Measurements from ENCODE around the gene ASRGL1. TPM values are rescaled to one million over a fixed set of nuclear protein-coding genes. Genes with fewer than 3 reads are reported as not detected.

The ASRGL1 gene
- total RNA-seq, 1 experiment from 2014 or later: 37.7 TPM

GRCh38 chr11:62430425-62430824 is 93.2 kb downstream of the ASRGL1 start:
- Histone ChIP-seq H3K4me3 (ENCODE audit: low read depth, low read length, poor library complexity, severe bottlenecking) (no peak overlapping the region), H3K27me3 (replicated peaks; ENCODE audit: insufficient read depth, low read depth, low read length, poor library complexity) (no peaks in the 10 kb centered on the region), H3K4me1 (ENCODE audit: insufficient read depth, low read length, poor library complexity, severe bottlenecking) (no peaks in the 10 kb centered on the region), H3K36me3 (ENCODE audit: insufficient read depth, low read length, poor library complexity, severe bottlenecking) (no peaks in the 10 kb centered on the region), H3K9me3 (ENCODE audit: low read depth, low read length, poor library complexity, severe bottlenecking) (no peaks in the 10 kb centered on the region), H3K27ac (ENCODE audit: low read depth, low read length, poor library complexity, severe bottlenecking) (no peak overlapping the region)
- BruUV-seq (replicated peaks): no TSS peak
- DNase-seq (ENCODE audit: low spot score): no peak
- ChIA-PET POLR2A (ENCODE audit: low non-redundant PET) (no interaction called here), CTCF (no interaction called here)
- TF ChIP-seq EZH2 (IDR thresholded peaks at IDR 0.05; ENCODE audit: borderline replicate concordance, low read depth, low read length, poor library complexity, severe bottlenecking): no peak
- no peak for TF ChIP-seq CTCF (conservative IDR thresholded peaks at IDR 0.05; ENCODE audit: low read depth, low read length)
- intact Hi-C loops (cut with micrococcal nuclease; ENCODE audit: unreplicated experiment): no loop called here

- intact Hi-C loops (cut with micrococcal nuclease; ENCODE audit: unreplicated experiment): no loop called here
- no peaks in the 10 kb centered on the region for H3K27me3 ChIP-seq (replicated peaks; ENCODE audit: insufficient read depth, low read depth, low read length, poor library complexity)
- H3K4me3 ChIP-seq (ENCODE audit: low read depth, low read length, poor library complexity, severe bottlenecking): no peak overlapping the region
- ChIA-PET CTCF (no interaction called here), POLR2A (ENCODE audit: low non-redundant PET) (no interaction called here)
- DNase-seq (ENCODE audit: low spot score): no peak
- BruUV-seq (replicated peaks): no TSS peak
- H3K27ac ChIP-seq (ENCODE audit: low read depth, low read length, poor library complexity, severe bottlenecking): no peak overlapping the region
- TF ChIP-seq EZH2 (IDR thresholded peaks at IDR 0.05; ENCODE audit: borderline replicate concordance, low read depth, low read length, poor library complexity, severe bottlenecking) (no peak), CTCF (conservative IDR thresholded peaks at IDR 0.05; ENCODE audit: low read depth, low read length) (no peak)
- no peaks in the 10 kb centered on the region for H3K4me1 ChIP-seq (ENCODE audit: insufficient read depth, low read length, poor library complexity, severe bottlenecking)
- H3K36me3 ChIP-seq (ENCODE audit: insufficient read depth, low read length, poor library complexity, severe bottlenecking): no peaks in the 10 kb centered on the region
- H3K9me3 ChIP-seq (ENCODE audit: low read depth, low read length, poor library complexity, severe bottlenecking): no peaks in the 10 kb centered on the region
These were observed 94.1 kb downstream of the ASRGL1 start for GRCh38 chr11:62431171-62431901.

- Histone ChIP-seq H3K4me1 (ENCODE audit: insufficient read depth, low read length, poor library complexity, severe bottlenecking) (no peaks in the 10 kb centered on the region), H3K9me3 (ENCODE audit: low read depth, low read length, poor library complexity, severe bottlenecking) (no peaks in the 10 kb centered on the region), H3K27me3 (replicated peaks; ENCODE audit: insufficient read depth, low read depth, low read length, poor library complexity) (no peaks in the 10 kb centered on the region), H3K27ac (ENCODE audit: low read depth, low read length, poor library complexity, severe bottlenecking) (no peak overlapping the region), H3K4me3 (ENCODE audit: low read depth, low read length, poor library complexity, severe bottlenecking) (no peak overlapping the region), H3K36me3 (ENCODE audit: insufficient read depth, low read length, poor library complexity, severe bottlenecking) (no peaks in the 10 kb centered on the region)
- ChIA-PET CTCF (no interaction called here), POLR2A (ENCODE audit: low non-redundant PET) (no interaction called here)
- TF ChIP-seq EZH2 (IDR thresholded peaks at IDR 0.05; ENCODE audit: borderline replicate concordance, low read depth, low read length, poor library complexity, severe bottlenecking) (no peak), CTCF (conservative IDR thresholded peaks at IDR 0.05; ENCODE audit: low read depth, low read length) (no peak)
- BruUV-seq (replicated peaks): no TSS peak
- intact Hi-C loops (cut with micrococcal nuclease; ENCODE audit: unreplicated experiment): no loop called here
- DNase-seq (ENCODE audit: low spot score): no peak
These were observed 95.4 kb downstream of the ASRGL1 start for GRCh38 chr11:62432695-62433094.
